GM18526 (cell line): ENCODE results near the gene DSCAM.

Experiments used
- POLR2A ChIP-seq: IDR thresholded peaks from 3 replicates; pipeline ENCODE4 v1.6.1; 2011; ENCODE audit not compliant: insufficient read length; ENCODE audit errors: extremely low read depth

The DSCAM gene

GRCh38 chr21:40270047-40270446, 576.9 kb downstream of the DSCAM start:
- no peak for TF ChIP-seq POLR2A

GRCh38 chr21:40269239-40269638, 577.7 kb downstream of the DSCAM start:
- no peak for TF ChIP-seq POLR2A

GRCh38 chr21:40257342-40257741, 589.6 kb downstream of the DSCAM start:
- TF ChIP-seq POLR2A, result no peak

GRCh38 chr21:40255518-40256444, 591.2 kb downstream of the DSCAM start:
- no peak for TF ChIP-seq POLR2A

GRCh38 chr21:40254540-40255465, 592.2 kb downstream of the DSCAM start:
- no peak for TF ChIP-seq POLR2A

GRCh38 chr21:40253112-40253511, 593.8 kb downstream of the DSCAM start:
- no peak for TF ChIP-seq POLR2A

GRCh38 chr21:40250514-40251294, 596.3 kb downstream of the DSCAM start:
- TF ChIP-seq POLR2A, result no peak

GRCh38 chr21:40244981-40245380, 602.0 kb downstream of the DSCAM start:
- TF ChIP-seq POLR2A, result no peak

GRCh38 chr21:40243685-40244084, 603.3 kb downstream of the DSCAM start:
- no peak for TF ChIP-seq POLR2A

GRCh38 chr21:40242586-40243265, 604.2 kb downstream of the DSCAM start:
- TF ChIP-seq POLR2A, result no peak

- TF ChIP-seq POLR2A, result no peak
These were observed 611.4 kb downstream of the DSCAM start for GRCh38 chr21:40235528-40235927.

- no peak for TF ChIP-seq POLR2A
These were observed 615.0 kb downstream of the DSCAM start for GRCh38 chr21:40231979-40232378.

GRCh38 chr21:40227096-40227495, 619.9 kb downstream of the DSCAM start:
- no peak for TF ChIP-seq POLR2A

GRCh38 chr21:40215941-40216340, 631.0 kb downstream of the DSCAM start:
- TF ChIP-seq POLR2A, result no peak
